HEK293 (cell line): Measurements from ENCODE around the gene ZNF550.
A peak's percentile ranks its signal among the peaks of the same experiment; 100 is the strongest.

ENCODE experiments used
- CTCF ChIA-PET: fragments of 350-600 bp; formaldehyde crosslinking; extraction: SDS; loops from one replicate; lab custom pipeline; 2021; ENCODE audit warnings: antibody characterized with exemption; lab: Yijun Ruan, JAX
- POLR2A ChIA-PET: fragments of 300-600 bp; formaldehyde crosslinking; extraction: SDS; loops from one replicate; lab custom pipeline; 2020; ENCODE audit warnings: antibody characterized with exemption, inconsistent platforms; lab: Yijun Ruan, JAX
- H3K27ac ChIP-seq: fragments of 200-500 bp; sonication (Bioruptor generic); 2 replicates; pipeline ENCODE4 v1.5.1; 2014; ENCODE audit warnings: low read depth, low read length, control low read depth, inconsistent platforms; ENCODE audit errors: extremely low read depth
- H3K36me3 ChIP-seq, 2 experiments: fragments of 200-500 bp in 1 of 2; sonication (Bioruptor generic) in 1 of 2; 1 replicate in 1 of 2; 2 replicates in 1 of 2; pipeline ENCODE4 v1.5.1; 2014 to 2017; ENCODE audit warnings: inconsistent platforms in 2 of 2, low read length in 2 of 2; ENCODE audit not compliant: control insufficient read depth in 2 of 2, insufficient read depth in 1 of 2
- H3K4me1 ChIP-seq: fragments of 200-500 bp; sonication (Bioruptor generic); 2 replicates; pipeline ENCODE4 v1.5.1; 2014; ENCODE audit warnings: mild to moderate bottlenecking, low read length, inconsistent platforms; ENCODE audit not compliant: control insufficient read depth, insufficient read depth
- H3K4me3 ChIP-seq: 2 replicates; pipeline ENCODE4 v1.5.1; 2011; ENCODE audit warnings: low read depth, mild to moderate bottlenecking, control low read depth, low read length, moderate library complexity
- H3K9me3 ChIP-seq: fragments of 200-500 bp; sonication (Bioruptor generic); 2 replicates; pipeline ENCODE4 v1.5.1; 2014; ENCODE audit warnings: low read depth, low read length, inconsistent platforms; ENCODE audit not compliant: control insufficient read depth, insufficient read depth
- HOXC10 ChIP-seq: sonication (generic); formaldehyde crosslinking; IDR thresholded peaks from 2 replicates; pipeline ENCODE4 v1.8.1; 2023; ENCODE audit warnings: mild to moderate bottlenecking, missing genetic modification reagents
- OSR2 ChIP-seq: fragments of 450-650 bp; formaldehyde crosslinking; IDR thresholded peaks from 2 replicates; pipeline ENCODE4 v1.5.1; 2016; ENCODE audit warnings: missing biosample characterization, missing genetic modification characterization
- SP7 ChIP-seq: fragments of 450-650 bp; formaldehyde crosslinking; IDR thresholded peaks from 2 replicates; pipeline ENCODE4 v1.5.1; 2016; ENCODE audit warnings: missing biosample characterization, missing genetic modification characterization
- ZNF10 ChIP-seq: fragments of 450-650 bp; formaldehyde crosslinking; IDR thresholded peaks from 2 replicates; pipeline ENCODE4 v1.5.1; 2017; ENCODE audit warnings: missing biosample characterization, missing genetic modification characterization
- ZNF221 ChIP-seq: fragments of 450-650 bp; formaldehyde crosslinking; IDR thresholded peaks from 2 replicates; pipeline ENCODE4 v1.5.1; 2017; ENCODE audit warnings: missing biosample characterization, missing genetic modification characterization, borderline replicate concordance
- ZNF248 ChIP-seq: fragments of 450-650 bp; formaldehyde crosslinking; IDR thresholded peaks from 2 replicates; pipeline ENCODE4 v1.5.1; 2017; ENCODE audit warnings: missing biosample characterization, missing genetic modification characterization
- ZNF354C ChIP-seq: fragments of 450-650 bp; formaldehyde crosslinking; IDR thresholded peaks from 2 replicates; pipeline ENCODE4 v1.5.1; 2016; ENCODE audit warnings: missing biosample characterization, missing genetic modification characterization, low read depth, borderline replicate concordance
- ZNF391 ChIP-seq: fragments of 450-650 bp; formaldehyde crosslinking; IDR thresholded peaks from 2 replicates; pipeline ENCODE4 v1.5.1; 2016; ENCODE audit warnings: low read depth, missing biosample characterization, missing genetic modification characterization, borderline replicate concordance
- ZNF560 ChIP-seq: fragments of 450-650 bp; formaldehyde crosslinking; IDR thresholded peaks from 2 replicates; pipeline ENCODE4 v1.5.1; 2017; ENCODE audit warnings: missing biosample characterization, missing genetic modification characterization, borderline replicate concordance
- ZNF561 ChIP-seq: fragments of 450-650 bp; IDR thresholded peaks from 2 replicates; pipeline ENCODE4 v1.5.1; 2018; ENCODE audit warnings: missing biosample characterization, missing genetic modification characterization, borderline replicate concordance
- ZNF629 ChIP-seq: fragments of 450-650 bp; formaldehyde crosslinking; IDR thresholded peaks from 2 replicates; pipeline ENCODE4 v1.5.1; 2017; ENCODE audit warnings: missing biosample characterization, missing genetic modification characterization
- ZNF664 ChIP-seq: fragments of 450-650 bp; formaldehyde crosslinking; IDR thresholded peaks from 2 replicates; pipeline ENCODE4 v1.5.1; 2016; ENCODE audit warnings: missing biosample characterization, missing genetic modification characterization
- ZNF777 ChIP-seq: fragments of 450-650 bp; formaldehyde crosslinking; IDR thresholded peaks from 2 replicates; pipeline ENCODE4 v1.5.1; 2017; ENCODE audit warnings: missing biosample characterization, missing genetic modification characterization, borderline replicate concordance
- TF ChIP-seq, protein P1 (sequence below): fragments of 450-650 bp; formaldehyde crosslinking; IDR thresholded peaks from 2 replicates; pipeline ENCODE4 v1.5.1; 2016; ENCODE audit warnings: missing biosample characterization, missing genetic modification characterization
- TF ChIP-seq, protein P2 (sequence below): fragments of 450-650 bp; IDR thresholded peaks from 2 replicates; pipeline ENCODE4 v1.5.1; 2018; ENCODE audit warnings: missing biosample characterization, missing genetic modification characterization
- TF ChIP-seq, protein P3 (sequence below): fragments of 450-650 bp; formaldehyde crosslinking; IDR thresholded peaks from 2 replicates; pipeline ENCODE4 v1.5.1; 2016; ENCODE audit warnings: missing biosample characterization, missing genetic modification characterization
- TF ChIP-seq, protein P4 (sequence below): fragments of 450-650 bp; formaldehyde crosslinking; IDR thresholded peaks from 2 replicates; pipeline ENCODE4 v1.5.1; 2016; ENCODE audit warnings: missing biosample characterization, missing genetic modification characterization
- TF ChIP-seq, protein P5 (sequence below): fragments of 450-650 bp; formaldehyde crosslinking; IDR thresholded peaks from 2 replicates; pipeline ENCODE4 v1.5.1; 2016; ENCODE audit warnings: missing biosample characterization, missing genetic modification characterization
- TF ChIP-seq, protein P6 (sequence below): fragments of 450-650 bp; formaldehyde crosslinking; IDR thresholded peaks from 2 replicates; pipeline ENCODE4 v1.5.1; 2016; ENCODE audit warnings: missing biosample characterization, missing genetic modification characterization

Gene ZNF550

DNA sequence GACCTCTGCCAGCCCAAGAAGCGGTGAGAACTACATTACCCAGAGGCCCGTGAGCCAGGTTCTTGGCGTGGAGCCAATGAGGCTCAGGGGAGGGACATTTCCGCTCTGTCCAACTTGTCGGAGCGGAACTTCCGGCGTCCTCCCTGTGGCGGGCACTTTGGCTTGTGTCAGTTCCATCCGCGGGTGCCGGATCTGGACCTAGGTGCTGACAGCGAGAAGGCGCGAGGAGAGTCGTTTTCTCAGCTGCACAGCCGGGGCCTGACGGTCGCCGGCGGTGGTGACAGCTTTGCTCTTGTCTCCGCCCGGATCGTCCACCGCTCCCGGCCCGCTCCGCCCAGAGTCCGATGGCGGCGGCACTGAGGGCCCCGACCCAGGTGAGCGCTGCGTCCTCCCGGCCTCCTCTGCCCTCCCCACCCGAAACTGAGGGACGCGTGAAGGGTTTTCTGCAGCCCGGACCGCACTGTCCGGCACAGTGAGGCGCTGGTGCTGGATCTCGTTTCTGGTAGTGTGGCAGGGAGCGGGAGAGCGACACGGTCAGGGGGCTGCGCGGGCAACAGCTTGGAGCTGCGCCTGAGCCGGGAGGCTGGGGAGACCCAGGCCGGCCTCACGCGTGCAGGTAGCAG is 40.2 kb upstream of the ZNF550 start, which contains the start of gene ZNF530:
Gene ZNF530 (plus strand): TSS at position 125 of the 623 bp plus-strand sequence. CDS start 4,461 bp downstream, outside the sequence.
- Histone ChIP-seq H3K27ac (peak within 1 kb of the TSS; percentile 55; the same call in 1 of the 2 replicates), H3K9me3 (no peaks in the 10 kb centered on the region; the same call in 1 of the 2 replicates), H3K36me3 (peaks cover 13 to 41% of the 10 kb centered on the region in 2 experiments), H3K4me3 (peak within 1 kb of the TSS; percentile 97), H3K4me1 (0 out of 2 replicates have a peak, but pooled peaks cover 2% of the 10 kb centered on the region)
- ChIA-PET POLR2A (interaction anchor here (1.3 to 2.3 kb wide), 2 partner anchors 14 to 317 kb away, joined by 3 to 15 read pairs; partner anchors contain the start of genes ZNF134 and ZNF417), CTCF (interaction anchor here (0.5 to 0.7 kb wide), 3 partner anchors 214 to 1819 kb away, joined by 3 read pairs; no protein-coding TSS in a partner anchor)
- TF ChIP-seq ZNF560 (tag by site-specific recombination) (no peak), ZNF10 (tag by site-specific recombination) (no peak), ZNF561 (peak; percentile 23; the same call in 1 of the 2 replicates), SP7 (tag by site-specific recombination) (peak; percentile 65), ZNF221 (tag by site-specific recombination) (no peak), OSR2 (no peak), ZNF391 (tag by site-specific recombination) (0 out of 2 replicates have a peak, but pooled peaks have one; percentile 50), ZNF777 (tag by site-specific recombination) (0 out of 2 replicates have a peak, but pooled peaks have one; percentile 48), ZNF664 (tag by site-specific recombination) (no peak), ZNF629 (peak; percentile 60), HOXC10 (CRISPR knock-in tag) (peak; percentile 72), ZNF248 (tag by site-specific recombination) (0 out of 2 replicates have a peak, but pooled peaks have one; percentile 53), ZNF354C (tag by site-specific recombination) (no peak)
- TF ChIP-seq, protein P1, sequence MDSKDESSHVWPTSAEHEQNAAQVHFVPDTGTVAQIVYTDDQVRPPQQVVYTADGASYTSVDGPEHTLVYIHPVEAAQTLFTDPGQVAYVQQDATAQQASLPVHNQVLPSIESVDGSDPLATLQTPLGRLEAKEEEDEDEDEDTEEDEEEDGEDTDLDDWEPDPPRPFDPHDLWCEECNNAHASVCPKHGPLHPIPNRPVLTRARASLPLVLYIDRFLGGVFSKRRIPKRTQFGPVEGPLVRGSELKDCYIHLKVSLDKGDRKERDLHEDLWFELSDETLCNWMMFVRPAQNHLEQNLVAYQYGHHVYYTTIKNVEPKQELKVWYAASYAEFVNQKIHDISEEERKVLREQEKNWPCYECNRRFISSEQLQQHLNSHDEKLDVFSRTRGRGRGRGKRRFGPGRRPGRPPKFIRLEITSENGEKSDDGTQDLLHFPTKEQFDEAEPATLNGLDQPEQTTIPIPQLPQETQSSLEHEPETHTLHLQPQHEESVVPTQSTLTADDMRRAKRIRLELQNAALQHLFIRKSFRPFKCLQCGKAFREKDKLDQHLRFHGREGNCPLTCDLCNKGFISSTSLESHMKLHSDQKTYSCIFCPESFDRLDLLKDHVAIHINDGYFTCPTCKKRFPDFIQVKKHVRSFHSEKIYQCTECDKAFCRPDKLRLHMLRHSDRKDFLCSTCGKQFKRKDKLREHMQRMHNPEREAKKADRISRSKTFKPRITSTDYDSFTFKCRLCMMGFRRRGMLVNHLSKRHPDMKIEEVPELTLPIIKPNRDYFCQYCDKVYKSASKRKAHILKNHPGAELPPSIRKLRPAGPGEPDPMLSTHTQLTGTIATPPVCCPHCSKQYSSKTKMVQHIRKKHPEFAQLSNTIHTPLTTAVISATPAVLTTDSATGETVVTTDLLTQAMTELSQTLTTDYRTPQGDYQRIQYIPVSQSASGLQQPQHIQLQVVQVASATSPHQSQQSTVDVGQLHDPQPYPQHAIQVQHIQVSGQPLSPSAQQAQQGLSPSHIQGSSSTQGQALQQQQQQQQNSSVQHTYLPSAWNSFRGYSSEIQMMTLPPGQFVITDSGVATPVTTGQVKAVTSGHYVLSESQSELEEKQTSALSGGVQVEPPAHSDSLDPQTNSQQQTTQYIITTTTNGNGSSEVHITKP: no peak; the same call in none of the 2 replicates
- TF ChIP-seq, protein P2, sequence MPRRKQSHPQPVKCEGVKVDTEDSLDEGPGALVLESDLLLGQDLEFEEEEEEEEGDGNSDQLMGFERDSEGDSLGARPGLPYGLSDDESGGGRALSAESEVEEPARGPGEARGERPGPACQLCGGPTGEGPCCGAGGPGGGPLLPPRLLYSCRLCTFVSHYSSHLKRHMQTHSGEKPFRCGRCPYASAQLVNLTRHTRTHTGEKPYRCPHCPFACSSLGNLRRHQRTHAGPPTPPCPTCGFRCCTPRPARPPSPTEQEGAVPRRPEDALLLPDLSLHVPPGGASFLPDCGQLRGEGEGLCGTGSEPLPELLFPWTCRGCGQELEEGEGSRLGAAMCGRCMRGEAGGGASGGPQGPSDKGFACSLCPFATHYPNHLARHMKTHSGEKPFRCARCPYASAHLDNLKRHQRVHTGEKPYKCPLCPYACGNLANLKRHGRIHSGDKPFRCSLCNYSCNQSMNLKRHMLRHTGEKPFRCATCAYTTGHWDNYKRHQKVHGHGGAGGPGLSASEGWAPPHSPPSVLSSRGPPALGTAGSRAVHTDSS (tag by site-specific recombination): no peak
- TF ChIP-seq, protein P3, sequence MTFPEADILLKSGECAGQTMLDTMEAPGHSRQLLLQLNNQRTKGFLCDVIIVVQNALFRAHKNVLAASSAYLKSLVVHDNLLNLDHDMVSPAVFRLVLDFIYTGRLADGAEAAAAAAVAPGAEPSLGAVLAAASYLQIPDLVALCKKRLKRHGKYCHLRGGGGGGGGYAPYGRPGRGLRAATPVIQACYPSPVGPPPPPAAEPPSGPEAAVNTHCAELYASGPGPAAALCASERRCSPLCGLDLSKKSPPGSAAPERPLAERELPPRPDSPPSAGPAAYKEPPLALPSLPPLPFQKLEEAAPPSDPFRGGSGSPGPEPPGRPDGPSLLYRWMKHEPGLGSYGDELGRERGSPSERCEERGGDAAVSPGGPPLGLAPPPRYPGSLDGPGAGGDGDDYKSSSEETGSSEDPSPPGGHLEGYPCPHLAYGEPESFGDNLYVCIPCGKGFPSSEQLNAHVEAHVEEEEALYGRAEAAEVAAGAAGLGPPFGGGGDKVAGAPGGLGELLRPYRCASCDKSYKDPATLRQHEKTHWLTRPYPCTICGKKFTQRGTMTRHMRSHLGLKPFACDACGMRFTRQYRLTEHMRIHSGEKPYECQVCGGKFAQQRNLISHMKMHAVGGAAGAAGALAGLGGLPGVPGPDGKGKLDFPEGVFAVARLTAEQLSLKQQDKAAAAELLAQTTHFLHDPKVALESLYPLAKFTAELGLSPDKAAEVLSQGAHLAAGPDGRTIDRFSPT: no peak; the same call in 1 of the 2 replicates
- TF ChIP-seq, protein P4, sequence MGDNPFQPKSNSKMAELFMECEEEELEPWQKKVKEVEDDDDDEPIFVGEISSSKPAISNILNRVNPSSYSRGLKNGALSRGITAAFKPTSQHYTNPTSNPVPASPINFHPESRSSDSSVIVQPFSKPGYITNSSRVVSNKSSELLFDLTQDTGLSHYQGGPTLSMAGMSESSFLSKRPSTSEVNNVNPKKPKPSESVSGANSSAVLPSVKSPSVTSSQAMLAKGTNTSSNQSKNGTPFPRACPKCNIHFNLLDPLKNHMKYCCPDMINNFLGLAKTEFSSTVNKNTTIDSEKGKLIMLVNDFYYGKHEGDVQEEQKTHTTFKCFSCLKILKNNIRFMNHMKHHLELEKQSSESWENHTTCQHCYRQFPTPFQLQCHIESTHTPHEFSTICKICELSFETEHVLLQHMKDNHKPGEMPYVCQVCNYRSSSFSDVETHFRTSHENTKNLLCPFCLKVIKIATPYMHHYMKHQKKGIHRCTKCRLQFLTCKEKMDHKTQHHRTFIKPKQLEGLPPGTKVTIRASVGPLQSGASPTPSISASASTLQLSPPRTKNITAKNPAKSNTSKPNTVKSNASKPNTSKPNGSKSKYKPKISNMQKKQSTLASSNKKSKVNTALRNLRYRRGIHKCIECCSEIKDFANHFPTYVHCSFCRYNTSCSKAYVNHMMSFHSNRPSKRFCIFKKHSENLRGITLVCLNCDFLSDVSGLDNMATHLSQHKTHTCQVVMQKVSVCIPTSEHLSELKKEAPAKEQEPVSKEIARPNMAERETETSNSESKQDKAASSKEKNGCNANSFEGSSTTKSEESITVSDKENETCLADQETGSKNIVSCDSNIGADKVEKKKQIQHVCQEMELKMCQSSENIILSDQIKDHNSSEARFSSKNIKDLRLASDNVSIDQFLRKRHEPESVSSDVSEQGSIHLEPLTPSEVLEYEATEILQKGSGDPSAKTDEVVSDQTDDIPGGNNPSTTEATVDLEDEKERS (tag by site-specific recombination): peak; percentile 36; the same call in 1 of the 2 replicates
- TF ChIP-seq, protein P5, sequence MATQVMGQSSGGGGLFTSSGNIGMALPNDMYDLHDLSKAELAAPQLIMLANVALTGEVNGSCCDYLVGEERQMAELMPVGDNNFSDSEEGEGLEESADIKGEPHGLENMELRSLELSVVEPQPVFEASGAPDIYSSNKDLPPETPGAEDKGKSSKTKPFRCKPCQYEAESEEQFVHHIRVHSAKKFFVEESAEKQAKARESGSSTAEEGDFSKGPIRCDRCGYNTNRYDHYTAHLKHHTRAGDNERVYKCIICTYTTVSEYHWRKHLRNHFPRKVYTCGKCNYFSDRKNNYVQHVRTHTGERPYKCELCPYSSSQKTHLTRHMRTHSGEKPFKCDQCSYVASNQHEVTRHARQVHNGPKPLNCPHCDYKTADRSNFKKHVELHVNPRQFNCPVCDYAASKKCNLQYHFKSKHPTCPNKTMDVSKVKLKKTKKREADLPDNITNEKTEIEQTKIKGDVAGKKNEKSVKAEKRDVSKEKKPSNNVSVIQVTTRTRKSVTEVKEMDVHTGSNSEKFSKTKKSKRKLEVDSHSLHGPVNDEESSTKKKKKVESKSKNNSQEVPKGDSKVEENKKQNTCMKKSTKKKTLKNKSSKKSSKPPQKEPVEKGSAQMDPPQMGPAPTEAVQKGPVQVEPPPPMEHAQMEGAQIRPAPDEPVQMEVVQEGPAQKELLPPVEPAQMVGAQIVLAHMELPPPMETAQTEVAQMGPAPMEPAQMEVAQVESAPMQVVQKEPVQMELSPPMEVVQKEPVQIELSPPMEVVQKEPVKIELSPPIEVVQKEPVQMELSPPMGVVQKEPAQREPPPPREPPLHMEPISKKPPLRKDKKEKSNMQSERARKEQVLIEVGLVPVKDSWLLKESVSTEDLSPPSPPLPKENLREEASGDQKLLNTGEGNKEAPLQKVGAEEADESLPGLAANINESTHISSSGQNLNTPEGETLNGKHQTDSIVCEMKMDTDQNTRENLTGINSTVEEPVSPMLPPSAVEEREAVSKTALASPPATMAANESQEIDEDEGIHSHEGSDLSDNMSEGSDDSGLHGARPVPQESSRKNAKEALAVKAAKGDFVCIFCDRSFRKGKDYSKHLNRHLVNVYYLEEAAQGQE (tag by site-specific recombination): peak; percentile 14; the same call in 1 of the 2 replicates
- TF ChIP-seq, protein P6, sequence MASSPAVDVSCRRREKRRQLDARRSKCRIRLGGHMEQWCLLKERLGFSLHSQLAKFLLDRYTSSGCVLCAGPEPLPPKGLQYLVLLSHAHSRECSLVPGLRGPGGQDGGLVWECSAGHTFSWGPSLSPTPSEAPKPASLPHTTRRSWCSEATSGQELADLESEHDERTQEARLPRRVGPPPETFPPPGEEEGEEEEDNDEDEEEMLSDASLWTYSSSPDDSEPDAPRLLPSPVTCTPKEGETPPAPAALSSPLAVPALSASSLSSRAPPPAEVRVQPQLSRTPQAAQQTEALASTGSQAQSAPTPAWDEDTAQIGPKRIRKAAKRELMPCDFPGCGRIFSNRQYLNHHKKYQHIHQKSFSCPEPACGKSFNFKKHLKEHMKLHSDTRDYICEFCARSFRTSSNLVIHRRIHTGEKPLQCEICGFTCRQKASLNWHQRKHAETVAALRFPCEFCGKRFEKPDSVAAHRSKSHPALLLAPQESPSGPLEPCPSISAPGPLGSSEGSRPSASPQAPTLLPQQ (tag by site-specific recombination): 0 out of 2 replicates have a peak, but pooled peaks have one; percentile 61
